Cortex of kidney (tissue), 1 donor: ENCODE measurements around the gene TECPR1.

ENCODE experiments used
- DNase-seq: peaks from one replicate; lab custom pipeline; 2025; lab: John Stamatoyannopoulos, UW

Gene TECPR1

DNA sequence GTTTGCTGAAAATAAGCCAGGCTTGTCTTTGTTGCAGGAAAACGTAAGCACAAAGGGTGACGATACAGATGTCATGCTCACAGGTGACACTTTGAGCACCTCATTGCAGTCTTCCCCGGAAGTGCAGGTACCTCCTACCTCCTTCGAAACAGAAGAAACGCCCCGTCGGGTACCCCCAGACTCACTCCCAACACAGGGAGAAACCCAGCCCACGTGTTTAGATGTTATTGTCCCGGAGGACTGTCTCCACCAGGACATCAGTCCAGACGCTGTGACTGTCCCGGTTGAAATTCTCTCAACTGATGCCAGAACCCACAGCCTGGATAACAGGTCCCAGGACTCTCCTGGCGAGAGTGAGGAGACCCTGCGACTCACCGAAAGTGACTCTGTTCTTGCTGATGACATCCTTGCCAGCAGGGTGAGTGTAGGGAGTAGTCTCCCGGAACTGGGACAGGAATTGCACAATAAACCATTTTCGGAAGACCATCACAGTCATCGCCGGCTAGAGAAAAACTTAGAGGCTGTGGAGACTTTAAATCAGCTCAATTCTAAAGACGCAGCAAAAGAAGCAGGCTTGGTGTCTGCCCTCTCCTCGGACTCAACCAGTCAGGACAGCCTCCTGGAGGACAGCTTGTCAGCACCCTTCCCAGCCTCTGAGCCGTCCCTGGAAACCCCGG is 59.1 kb downstream of the TECPR1 start:
- no peak for DNase-seq

DNA sequence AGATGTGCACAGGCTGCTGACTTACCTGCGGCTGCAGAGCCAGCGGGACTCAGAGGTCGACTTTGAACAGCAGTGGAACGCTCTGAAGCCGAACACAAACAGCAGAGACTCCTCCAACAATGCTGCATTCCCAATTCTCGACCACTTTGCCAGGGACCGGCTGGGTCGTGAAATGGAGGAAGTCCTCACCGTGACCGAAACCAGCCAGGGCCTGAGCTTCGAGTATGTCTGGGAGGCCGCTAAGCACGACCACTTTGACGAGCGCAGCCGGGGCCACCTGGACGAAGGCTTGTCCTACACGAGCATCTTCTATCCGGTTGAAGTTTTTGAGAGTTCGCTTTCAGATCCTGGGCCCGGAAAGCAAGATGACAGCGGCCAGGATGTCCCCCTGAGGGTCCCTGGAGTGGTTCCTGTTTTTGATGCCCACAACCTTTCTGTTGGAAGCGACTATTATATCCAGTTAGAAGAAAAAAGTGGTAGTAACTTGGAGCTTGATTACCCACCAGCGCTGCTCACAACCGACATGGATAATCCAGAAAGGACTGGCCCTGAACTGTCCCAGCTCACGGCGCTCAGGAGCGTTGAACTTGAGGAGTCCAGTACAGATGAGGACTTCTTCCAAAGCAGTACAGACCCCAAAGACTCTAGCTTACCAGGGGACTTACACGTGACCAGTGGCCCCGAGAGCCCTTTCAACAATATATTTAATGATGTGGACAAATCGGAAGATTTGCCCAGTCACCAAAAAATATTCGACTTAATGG is 60.2 kb downstream of the TECPR1 start:
- DNase-seq = no peak

DNA sequence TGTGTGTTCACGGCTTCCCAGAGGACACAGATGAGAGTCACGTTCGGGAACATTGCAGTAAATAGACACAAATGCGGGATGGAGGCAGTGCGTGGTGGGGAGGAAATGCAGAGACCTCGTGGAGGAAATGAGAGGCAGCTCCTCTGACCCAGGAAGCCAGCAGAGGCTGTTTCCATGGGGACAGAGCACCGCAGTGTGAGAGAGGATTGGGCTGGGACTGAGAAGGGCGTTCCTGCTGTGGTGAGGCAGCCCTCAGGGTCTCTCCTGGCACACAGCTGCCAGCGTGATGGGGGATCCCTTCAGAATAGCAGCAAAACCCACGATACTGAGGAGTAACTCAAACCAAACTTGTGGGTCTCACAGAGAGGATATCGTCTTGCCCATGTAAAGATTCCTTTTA is 62.5 kb downstream of the TECPR1 start:
- DNase-seq = no peak

DNA sequence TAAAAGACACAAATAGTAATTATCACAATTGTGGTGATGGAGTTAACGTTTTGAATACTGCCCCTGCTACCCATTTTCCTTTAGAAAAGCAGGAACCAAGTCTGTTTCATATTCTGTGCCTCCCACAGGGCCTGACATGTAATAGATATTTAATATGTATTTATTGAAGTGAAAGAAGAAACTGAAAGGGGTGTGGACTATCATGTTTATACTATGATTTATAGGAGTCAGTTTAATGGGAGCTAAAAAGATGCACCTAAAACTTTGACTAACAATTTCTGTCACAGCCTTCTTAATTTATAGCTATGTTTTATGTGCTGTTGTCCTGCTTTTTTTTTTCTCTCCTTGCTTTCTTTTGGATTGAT is 64.9 kb downstream of the TECPR1 start:
- DNase-seq = no peak

DNA sequence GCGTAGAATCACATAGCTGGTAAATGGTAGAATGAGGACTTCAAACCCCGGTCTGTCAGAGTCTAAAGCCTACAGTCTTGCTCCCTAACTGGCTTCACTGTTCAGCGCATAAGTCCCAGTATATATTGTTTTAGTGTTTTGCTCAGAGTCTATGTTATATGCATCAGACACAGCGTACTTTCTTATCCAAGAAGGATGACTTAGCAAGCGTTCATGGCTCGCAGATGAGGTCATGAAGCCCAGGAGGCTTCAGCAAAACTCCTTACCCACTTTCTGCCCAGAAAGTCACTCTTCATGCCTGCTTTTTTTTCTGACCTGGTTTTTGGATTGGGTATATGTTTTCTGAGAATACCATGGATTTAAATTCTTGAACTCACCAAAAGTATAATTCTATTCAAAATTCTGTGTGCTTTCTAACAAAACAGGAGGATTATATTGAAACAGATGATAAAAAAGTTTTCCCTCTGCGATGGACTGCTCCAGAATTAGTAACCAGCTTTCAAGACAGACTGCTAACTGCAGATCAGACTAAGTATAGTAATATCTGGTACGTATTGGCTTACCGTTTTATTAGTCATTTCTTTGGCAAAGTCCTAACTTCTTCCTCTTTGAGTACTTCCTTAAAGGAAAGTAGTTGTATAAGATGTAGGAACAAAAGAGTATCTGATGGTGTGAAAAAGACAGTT is 65.4 kb downstream of the TECPR1 start:
- no peak for DNase-seq

DNA sequence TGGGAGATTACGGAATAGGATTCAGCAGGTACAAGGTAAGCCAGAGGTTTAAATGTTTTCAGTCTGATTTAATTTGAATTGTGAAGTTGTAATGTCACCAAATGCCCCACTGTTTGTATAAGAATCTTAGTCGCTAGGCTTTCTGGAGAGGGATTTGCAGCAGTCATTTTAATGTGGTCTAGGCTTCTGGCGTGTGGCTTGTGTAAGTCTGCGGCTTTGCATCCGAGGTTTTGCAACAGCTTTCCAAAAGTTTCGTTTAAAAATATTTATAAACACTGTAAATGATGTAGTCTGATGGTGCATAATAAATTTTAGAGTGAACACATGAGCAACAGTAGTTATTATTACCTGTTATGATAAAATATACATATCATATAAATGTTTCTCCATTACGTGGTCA is 66.9 kb downstream of the TECPR1 start:
- no peak for DNase-seq

DNA sequence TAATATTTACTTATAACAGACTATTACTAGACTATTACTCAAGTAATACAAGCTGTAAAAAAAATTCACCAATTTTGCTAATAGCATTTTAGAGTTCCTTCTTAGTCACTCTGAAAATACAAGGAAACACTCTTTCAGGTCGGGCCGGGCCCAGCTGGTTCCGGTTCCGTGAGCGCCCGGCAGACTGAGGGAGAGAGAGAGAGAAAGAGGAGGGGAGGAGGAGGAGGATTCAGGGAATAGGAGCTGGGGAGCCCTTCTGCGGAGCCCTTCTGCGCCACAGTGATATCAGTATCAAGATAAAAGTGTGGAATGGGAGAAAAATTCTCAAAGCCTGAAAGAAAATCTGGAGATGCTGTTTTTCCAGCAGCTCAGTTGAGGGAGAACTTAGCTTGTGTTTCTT is 71.3 kb downstream of the TECPR1 start:
- no peak for DNase-seq

DNA sequence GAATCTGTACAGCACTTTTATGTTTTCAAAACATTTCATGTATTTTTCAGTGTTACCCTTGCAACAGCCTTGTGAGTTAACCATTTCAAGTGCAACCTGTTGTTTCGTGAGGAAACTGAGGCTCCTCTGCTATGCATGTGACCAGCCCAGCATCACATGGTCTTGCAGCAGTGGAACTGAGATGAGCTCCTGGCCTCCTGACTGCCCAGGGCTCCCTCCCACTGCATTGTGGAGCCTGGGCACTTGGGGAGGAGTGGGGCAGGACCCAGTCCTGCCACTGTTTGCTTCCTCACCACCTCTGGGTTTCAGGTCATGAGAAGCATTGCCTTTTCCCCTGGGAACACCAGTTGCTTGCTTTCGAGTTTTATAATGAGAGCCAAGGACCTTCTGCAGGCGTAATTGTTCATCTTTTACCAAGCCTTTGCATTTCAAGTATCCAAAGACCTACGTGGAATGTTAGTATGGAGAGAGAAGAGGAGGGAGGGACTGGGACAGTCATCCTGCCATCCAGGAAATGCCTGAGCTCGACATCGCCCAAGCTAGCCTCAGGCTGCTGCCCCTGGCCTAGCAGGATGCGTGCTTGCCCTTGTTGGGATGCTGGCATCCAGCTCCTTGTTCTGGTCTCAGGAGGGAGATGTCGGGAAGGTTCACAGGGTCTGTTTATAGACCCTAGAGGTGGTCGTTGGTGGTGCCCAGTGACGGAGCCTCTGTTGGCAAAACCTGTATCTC is 73.1 kb downstream of the TECPR1 start:
- DNase-seq = no peak

DNA sequence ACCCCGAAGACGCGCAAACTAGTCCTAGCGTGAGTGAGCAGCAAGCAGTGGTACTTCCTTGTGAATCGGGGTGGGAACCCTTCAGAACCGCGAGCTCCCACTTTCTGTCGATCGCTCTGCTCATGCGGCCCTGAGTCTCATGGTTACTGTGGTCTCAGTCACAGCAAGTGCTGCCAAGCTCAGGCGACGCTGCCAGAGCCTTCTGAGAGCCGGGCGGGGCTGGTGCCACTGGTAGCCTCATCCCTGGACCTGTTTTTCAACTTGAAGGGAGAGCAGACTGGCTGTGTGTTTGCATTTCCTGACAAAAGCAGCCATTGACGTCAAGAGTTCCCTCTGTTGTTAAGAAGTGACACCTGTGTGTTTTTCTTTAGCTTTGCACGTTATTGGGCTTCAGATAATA is 73.7 kb downstream of the TECPR1 start:
- no peak for DNase-seq

DNA sequence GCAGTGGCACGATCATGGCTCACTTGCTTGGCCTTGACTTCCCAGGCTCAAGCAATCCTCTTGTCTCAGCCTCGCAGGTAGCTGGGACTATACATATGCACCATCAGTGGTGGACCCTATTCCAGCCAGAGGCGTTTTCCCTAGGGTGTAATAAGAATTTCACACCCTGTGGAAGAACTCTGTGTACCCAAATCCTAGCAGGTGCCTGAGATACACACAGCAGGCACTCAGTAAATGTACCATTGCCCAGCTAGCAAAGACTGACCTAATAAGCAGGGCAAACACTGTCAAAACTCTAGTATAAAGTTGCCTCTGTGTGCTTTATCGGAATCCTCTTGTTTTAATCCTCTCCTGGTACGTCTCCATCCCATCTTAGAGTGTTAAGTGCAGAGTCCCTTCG is 74.5 kb downstream of the TECPR1 start:
- no peak for DNase-seq

DNA sequence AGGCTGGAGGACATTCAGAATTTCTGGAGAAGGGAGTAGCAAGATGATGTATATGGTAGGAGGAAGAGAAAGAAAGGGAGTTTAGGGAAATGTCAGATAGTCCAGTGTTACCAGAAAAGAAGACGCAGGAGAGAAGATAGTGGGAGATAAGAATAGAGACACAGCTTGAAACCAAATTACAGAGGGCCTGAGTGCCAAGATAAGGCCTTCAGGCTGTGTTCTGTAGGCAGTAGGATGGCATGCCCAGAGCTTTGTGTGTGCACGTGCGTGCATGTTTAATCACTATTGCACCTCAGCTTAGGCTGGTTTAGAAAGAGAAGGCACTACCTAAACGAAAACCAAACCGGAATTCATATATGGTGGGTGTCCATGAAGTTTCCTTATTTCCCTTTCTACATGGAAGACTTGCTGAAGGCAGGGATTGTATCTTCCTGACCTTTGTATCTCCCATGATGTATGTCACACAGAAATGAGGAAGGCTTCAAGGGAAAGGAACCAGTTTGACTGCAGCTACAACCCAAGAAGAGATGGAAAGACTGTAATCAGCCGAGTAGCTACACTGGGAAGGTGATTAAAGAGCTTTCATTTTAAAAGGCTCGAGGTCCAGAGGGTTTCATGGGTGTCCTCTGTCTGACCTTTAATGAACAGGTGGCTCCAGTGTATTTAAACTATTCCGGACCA is 76.6 kb downstream of the TECPR1 start:
- DNase-seq = no peak

DNA sequence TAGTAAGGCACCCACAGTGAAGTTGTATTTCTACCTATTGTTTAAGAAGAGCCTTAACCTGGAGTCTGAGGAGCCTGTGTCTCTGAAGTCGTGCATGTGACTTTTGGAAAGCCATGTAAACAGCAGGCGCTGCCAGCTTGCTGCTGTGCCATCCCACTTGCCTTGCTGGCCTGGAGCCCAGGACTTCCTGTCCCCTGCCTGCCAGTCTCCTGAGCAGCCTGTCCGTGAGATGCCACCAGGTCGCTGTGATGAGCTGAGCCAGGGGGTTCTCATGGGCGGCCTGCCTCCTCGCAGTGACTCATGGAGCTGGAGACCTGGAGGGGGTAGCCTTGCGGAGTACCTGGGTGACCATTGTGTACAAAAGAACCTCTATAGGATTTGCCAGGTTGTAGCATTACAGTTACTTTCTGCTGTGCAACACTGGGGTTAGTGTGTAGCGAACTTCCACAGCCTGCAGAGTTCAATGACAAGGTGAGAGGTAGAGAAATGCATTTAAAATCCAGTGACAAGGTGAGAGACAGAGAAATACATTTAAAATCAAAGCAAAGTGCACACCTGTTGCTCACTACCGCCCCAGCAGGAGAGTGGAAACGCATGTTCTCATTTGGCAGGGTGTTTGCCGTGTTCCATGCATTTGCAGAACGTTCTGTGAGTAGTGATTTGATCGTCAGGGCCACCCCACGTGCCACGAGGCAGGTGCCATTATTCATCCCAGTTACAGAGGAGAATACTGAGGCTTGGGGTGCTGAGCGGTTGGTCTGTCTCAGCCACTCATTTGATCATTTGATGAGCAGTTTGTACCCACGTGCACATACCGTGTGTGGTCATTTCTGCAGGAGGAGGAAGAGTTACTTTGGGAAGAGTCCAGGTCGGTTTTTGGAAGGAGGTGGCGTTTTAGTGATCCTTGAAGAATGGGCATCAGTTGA is 77.4 kb downstream of the TECPR1 start:
- DNase-seq = no peak

DNA sequence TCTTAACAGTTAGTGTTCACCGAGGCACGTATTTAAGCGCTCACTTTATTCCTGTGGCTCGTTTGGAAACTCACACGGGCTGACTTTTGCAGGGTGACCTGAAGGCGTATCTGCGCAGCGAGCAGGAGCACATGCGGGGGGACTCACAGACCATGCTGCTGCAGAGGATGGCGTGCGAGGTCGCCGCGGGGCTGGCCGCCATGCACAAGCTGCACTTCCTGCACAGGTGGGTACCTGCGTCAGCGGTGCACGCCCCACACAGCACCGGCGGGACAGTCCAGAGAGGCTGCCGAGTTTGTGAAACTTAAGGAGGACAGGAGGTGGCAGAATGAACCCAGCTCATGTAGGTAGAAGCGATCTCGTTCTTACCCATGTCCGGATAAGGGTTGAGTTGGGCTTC is 80.6 kb downstream of the TECPR1 start:
- DNase-seq = no peak

DNA sequence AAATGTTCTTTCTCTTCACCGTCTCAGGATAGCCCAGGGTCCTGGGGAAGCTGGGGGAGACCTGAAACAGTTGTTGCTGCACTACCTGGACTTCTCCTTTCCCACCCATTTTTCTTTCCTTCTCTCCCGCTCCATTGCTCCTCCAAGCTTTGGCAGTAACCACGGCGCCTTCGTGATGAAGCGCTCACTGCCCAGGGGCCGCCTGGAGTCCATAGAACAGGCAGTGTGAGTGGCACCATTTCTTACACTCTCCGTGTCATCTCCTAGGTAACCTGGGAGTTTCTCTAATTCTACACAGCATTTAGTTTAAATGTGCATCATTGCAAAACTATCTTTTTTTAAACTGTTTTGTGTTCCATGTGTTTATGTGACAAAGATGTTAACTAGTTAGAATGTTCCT is 81.1 kb downstream of the TECPR1 start:
- no peak for DNase-seq

DNA sequence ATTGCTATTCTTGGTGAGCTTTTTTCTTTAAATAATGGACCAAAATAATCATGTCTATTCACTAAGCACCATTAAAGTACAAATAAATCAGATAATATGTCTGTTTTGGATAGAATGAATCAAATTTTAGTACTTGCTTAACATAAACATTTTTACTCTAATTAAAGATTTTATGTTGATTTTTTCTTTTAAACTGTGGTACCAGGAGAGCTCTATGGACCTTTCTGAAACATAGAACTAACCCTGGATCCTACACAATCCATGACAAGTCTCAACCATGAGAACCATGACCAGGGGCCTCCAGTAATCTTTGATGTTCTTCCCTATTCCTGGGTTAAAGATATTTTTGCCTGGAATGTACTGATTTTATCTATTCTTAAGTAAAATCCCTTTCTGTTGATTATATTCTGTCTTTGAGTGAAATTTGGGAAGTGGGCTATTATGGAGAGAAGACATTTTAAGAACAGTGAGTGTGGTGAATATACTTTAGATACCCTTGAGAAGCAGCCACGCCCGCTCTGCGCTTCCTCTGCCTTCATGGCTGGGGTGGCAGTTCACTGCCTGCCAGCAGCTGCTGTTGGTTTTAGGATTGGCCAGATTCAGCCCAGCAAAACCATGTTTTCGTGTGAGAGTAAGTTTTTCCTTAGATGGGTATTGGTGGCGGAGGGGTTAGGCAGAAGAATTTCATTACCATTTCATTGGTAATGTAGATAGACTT is 83.0 kb downstream of the TECPR1 start:
- DNase-seq = no peak

DNA sequence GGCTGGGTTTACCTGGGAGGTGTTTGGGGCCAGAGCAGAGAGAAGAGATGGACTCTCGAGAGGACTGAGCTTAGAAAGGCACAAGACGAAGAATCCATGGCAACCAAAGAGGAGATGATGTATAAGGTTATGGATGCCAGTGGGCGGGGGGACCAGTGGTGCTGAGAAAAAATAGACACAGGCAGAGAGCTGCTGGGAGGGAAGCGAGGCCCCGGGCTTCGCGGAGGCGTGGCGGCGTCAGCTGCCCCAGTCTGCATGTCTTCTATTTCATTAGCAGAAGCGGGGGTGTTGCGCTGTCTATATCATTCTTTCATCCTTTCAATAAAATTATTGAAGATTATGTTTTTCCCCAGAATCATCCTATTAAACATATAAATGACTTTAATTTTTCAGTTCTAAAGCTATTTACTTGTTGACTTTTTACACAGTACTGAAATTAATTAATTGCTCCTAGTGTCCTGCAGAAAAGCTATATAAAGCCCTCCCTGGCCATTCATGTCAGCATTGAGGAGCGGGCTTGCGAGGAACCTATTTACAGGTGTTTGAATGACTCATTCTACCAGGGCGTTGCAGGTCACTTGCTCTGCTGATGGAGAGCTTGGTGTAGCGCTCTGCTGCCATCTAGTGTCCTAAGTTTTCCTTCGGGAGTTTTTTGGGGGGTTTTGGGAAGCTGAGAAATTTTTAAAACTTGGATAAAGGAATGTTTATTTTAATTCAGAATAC is 83.7 kb downstream of the TECPR1 start:
- no peak for DNase-seq

DNA sequence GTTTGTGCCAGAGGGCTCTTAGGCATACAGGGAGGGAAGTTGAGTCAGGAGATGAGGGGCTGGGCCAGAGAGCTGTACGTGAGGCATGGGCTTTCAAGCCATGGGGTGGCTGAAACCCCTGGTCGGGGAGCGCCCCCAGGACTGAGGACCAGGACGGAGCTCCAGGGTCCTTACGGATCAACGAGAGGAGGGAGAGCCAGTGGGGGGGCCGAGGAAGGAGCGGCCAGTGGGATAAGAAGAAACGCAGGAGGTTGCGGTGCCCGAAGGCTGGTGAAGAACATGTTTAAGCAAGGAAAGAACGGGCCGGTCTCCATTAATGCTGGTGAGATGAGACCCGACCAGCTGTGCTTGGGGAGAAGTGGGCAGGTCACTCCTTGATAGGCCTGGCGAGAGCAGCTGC is 84.4 kb downstream of the TECPR1 start:
- no peak for DNase-seq

DNA sequence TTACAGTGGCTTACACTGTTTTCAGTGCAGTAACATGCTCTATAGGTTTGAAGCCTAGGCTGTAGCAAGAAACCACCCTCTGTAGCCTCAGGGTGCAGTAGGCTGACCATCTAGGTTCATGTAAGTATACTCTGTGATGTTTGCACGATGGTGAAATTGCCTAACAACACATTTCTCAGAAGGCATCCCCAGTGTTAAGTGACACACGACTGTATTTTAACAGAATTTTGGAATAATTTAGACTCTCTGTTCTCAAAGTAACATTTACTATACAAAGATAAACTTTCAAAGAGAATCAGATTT is 85.4 kb downstream of the TECPR1 start:
- DNase-seq = no peak

DNA sequence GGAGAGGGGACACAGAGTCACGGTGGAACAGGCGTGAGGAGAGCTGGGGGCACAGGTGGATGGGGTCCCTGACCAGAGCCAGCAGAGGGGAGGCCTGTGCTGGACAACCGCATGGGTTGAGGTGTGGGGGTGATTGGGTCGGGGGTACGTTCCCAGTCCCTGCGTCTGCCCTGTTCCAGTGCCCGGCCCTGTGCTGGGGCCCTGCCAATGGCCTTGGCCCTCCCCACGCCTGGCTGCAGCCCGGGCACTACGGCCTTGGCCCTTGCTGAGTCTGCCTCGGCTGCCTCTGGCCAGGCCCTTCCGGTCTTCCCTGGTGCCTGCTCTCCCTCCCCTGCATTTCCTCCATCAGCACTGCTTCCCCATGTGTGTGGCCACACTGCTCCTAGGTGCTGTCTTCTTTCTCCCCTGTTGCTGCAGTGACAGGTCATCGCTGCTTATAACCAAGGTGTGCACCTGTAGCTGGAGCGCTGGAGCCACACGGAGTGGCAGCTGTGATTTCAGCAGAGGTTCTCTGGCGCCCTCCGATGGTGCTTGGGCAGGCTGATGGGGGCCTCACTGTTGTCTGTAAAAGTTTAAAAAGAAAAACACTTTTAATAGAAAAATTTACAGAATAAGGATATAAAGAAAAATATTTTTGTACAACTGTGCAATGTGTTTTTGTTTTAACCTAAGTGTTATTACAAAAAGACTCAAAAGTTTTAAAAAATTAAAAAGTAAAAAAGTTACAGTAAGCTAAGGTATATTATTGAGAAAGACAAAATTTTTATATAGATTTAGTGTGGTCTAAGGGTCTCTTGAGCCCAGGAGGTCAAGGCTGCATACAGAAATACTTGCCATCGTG is 86.0 kb downstream of the TECPR1 start:
- DNase-seq = no peak
